HL-60 (cell line): ENCODE results near the gene MROH7.

Experiments
- GABPA ChIP-seq: IDR thresholded peaks from 2 replicates; pipeline ENCODE4 v1.6.1; 2012; ENCODE audit warnings: low read depth
- POLR2AphosphoS5 ChIP-seq: IDR thresholded peaks from 2 replicates; pipeline ENCODE4 v1.6.1; 2012; ENCODE audit warnings: low read depth
- TF ChIP-seq, protein P1 (sequence below): IDR thresholded peaks from one replicate; pipeline ENCODE4 v1.5.1; 2011; ENCODE audit warnings: low read length, control low read depth, inconsistent platforms; ENCODE audit not compliant: insufficient read depth
- TF ChIP-seq, protein P2 (sequence below): IDR thresholded peaks from 2 replicates; pipeline ENCODE4 v1.6.1; 2012; ENCODE audit warnings: low read depth; ENCODE audit not compliant: insufficient replicate concordance

DNA sequence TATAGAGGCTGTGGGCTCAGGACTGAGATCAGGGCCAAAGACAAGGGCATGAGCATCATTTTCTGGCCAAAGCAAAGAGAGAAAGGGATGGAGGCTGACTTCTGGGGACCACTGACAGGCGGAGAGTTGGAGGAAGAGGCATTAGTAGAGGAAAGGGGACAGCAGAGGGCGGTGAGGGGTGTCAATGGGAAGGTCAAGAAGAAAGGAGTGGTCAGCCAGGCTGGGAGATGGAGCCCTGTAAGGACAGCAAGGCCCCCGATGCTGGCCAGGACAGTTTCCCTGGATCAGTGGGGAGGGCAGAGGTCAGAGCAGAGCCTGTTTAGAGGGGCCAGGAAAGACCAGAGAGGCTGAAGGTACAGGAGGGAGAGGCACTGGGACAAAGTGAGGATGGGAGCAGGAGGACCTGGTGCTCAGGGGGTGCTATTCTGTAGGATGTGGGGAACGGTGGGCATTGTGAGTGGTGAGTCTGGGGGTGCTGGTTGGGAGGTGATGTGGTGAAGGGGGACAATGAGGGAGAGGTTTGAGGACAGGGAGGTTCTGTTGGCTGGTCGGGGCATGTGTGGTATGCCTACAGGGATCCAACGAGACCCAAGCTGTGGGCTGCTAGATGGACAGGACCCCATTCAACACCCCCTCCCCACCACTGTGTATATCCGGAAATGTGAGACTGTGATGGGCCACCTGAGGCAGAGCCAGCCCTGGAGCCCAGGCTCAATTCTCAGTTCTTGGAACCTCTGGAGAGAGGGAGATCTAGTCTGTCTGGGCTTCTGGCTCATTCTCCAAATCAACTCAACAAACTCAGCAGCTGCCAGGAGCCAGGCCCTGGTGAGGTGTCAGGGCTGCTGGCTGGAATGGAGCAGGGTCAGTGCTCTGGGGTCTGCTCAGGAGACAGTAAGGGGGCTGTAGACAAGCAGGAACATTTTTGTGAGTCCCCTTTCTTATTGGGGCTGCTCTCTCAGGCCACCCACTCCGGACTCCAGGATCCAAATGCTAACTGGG is 16.8 kb upstream of the MROH7 start:
- TF ChIP-seq, protein P1, sequence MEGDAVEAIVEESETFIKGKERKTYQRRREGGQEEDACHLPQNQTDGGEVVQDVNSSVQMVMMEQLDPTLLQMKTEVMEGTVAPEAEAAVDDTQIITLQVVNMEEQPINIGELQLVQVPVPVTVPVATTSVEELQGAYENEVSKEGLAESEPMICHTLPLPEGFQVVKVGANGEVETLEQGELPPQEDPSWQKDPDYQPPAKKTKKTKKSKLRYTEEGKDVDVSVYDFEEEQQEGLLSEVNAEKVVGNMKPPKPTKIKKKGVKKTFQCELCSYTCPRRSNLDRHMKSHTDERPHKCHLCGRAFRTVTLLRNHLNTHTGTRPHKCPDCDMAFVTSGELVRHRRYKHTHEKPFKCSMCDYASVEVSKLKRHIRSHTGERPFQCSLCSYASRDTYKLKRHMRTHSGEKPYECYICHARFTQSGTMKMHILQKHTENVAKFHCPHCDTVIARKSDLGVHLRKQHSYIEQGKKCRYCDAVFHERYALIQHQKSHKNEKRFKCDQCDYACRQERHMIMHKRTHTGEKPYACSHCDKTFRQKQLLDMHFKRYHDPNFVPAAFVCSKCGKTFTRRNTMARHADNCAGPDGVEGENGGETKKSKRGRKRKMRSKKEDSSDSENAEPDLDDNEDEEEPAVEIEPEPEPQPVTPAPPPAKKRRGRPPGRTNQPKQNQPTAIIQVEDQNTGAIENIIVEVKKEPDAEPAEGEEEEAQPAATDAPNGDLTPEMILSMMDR = no peak
- TF ChIP-seq POLR2AphosphoS5 (no peak), GABPA (no peak)
- TF ChIP-seq, protein P2, sequence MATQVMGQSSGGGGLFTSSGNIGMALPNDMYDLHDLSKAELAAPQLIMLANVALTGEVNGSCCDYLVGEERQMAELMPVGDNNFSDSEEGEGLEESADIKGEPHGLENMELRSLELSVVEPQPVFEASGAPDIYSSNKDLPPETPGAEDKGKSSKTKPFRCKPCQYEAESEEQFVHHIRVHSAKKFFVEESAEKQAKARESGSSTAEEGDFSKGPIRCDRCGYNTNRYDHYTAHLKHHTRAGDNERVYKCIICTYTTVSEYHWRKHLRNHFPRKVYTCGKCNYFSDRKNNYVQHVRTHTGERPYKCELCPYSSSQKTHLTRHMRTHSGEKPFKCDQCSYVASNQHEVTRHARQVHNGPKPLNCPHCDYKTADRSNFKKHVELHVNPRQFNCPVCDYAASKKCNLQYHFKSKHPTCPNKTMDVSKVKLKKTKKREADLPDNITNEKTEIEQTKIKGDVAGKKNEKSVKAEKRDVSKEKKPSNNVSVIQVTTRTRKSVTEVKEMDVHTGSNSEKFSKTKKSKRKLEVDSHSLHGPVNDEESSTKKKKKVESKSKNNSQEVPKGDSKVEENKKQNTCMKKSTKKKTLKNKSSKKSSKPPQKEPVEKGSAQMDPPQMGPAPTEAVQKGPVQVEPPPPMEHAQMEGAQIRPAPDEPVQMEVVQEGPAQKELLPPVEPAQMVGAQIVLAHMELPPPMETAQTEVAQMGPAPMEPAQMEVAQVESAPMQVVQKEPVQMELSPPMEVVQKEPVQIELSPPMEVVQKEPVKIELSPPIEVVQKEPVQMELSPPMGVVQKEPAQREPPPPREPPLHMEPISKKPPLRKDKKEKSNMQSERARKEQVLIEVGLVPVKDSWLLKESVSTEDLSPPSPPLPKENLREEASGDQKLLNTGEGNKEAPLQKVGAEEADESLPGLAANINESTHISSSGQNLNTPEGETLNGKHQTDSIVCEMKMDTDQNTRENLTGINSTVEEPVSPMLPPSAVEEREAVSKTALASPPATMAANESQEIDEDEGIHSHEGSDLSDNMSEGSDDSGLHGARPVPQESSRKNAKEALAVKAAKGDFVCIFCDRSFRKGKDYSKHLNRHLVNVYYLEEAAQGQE = no peak
